ENCODE results near the gene PDZD4. TPM values are rescaled to one million over a fixed set of nuclear protein-coding genes. Genes with fewer than 3 reads are reported as not detected.

Gene PDZD4
- total and polyA plus RNA-seq, 2 of the 4 experiments (the other 2 are of a cell fraction): under 0.01 to 0.38 TPM

DNA sequence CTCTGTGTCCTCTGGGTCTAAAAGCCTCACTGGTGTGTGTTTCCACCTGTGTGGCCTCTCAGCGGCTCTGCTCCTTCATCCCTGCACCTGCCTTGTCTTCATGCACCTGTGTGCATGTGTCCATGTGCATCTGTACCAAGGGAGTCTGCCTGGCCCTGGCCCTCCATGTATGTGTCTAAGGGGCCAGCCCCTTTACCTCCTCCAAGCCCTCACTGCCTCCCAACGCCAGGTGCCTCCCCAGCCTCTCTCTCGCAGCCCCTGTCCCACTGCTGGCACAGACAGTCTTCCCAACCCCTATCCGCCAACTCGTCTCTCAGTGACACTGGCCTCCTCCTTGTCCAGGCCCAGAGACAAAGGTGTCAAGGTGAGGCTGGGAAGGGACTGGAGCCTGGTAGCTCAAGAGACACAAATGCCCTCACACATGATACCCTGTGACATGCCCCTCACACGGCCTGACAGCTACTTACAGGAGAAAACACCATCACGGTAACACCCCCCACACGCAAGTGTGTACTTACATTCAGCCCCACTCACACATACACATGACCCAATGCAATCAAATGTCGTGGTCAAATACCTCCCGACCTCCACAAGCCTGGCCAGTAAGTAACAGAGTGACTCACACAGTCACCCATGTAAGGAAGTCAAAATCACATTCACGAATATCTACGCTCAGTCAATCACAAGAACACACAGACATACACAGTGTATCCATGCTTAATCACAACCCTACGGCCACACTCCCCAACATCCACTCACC is 44.2 kb upstream of the PDZD4 start:
- H2AFZ ChIP-seq (replicated peaks; ENCODE audit: low read length, poor library complexity): no peak overlapping the region
- DNase-seq: no peak
- CTCF ChIA-PET: no interaction called here

More for the DNA sequence above, 44.2 kb upstream of the PDZD4 start:
- in situ Hi-C loops (cut with MboI; ENCODE audit: low sequenced_read_pairs): no loop called here
- peaks cover 29% of the 10 kb centered on the region for H3K27me3 ChIP-seq (ENCODE audit: control insufficient read depth, insufficient read depth, low read length)
- 40% methylated on average over 3 of the region's 13 CpGs; no CpG with 5 or more reads in 1 of the 2 experiments for WGBS, 2 experiments (ENCODE audit: extremely low coverage in 2 of 2, insufficient read length in 1 of 2)
- no peaks in the 10 kb centered on the region; the same call in 1 of the 2 replicates for H4K20me1 ChIP-seq (ENCODE audit: insufficient read depth, low read length)
- ATAC-seq (ENCODE audit: low read depth): no peak
- dilution Hi-C loops (cut with HindIII; ENCODE audit: low sequenced_read_pairs, unreplicated experiment): no loop called here
- H2BK15ac ChIP-seq (ENCODE audit: low read depth, low read length): no peak overlapping the region
- peaks cover 3% of the 10 kb centered on the region; the same call in 1 of the 2 replicates for H3K9me3 ChIP-seq (ENCODE audit: control insufficient read depth, insufficient read depth, low read length)
- H3K56ac ChIP-seq (ENCODE audit: extremely low read depth, insufficient read depth, low read length): no peak overlapping the region
- no peak overlapping the region for H3K4ac ChIP-seq (ENCODE audit: low read depth, low read length)
- no peak overlapping the region for H3K23ac ChIP-seq (ENCODE audit: low read depth, low read length)
- H3K9ac ChIP-seq (ENCODE audit: low read depth, low read length): no peak overlapping the region
- H2BK120ac ChIP-seq (ENCODE audit: low read depth, low read length): no peak overlapping the region
- no peak overlapping the region for H3K4me3 ChIP-seq (ENCODE audit: insufficient read depth, low read depth, low read length)
- H2AK5ac ChIP-seq (ENCODE audit: low read depth, low read length): no peak overlapping the region
- H3K27ac ChIP-seq (ENCODE audit: insufficient read depth, low read length): no peak overlapping the region
- no TSS peak for BruUV-seq (replicated peaks)
- H3K36me3 ChIP-seq (ENCODE audit: control insufficient read depth, insufficient read depth, low read length): no peaks in the 10 kb centered on the region
- no peak overlapping the region for H2BK20ac ChIP-seq (ENCODE audit: low read depth, low read length)
- H4K5ac ChIP-seq (ENCODE audit: low read depth, low read length): no peak overlapping the region
- no peak overlapping the region for H3K4me2 ChIP-seq (ENCODE audit: low read depth, low read length)
- no peak overlapping the region for H2AK9ac ChIP-seq (replicated peaks; ENCODE audit: low read depth, low read length, poor library complexity)
- no peak for TF ChIP-seq RCOR1 (IDR thresholded peaks at IDR 0.05; ENCODE audit: insufficient replicate concordance, low read length)
- TF ChIP-seq POLR2A (IDR thresholded peaks at IDR 0.05; ENCODE audit: low read depth, low read length): no peak
- TF ChIP-seq RFX5 (IDR thresholded peaks at IDR 0.05; ENCODE audit: low read depth, low read length): no peak
- TF ChIP-seq RAD21 (IDR thresholded peaks at IDR 0.05; ENCODE audit: low read length): no peak
- TF ChIP-seq FOS (IDR thresholded peaks at IDR 0.05; ENCODE audit: low read depth, low read length): no peak
- TF ChIP-seq CHD1 (IDR thresholded peaks at IDR 0.05; ENCODE audit: low read depth, low read length): no peak
- no peak for TF ChIP-seq MAZ (IDR thresholded peaks at IDR 0.05; ENCODE audit: borderline replicate concordance, low read depth, low read length)
- no peaks in the 10 kb centered on the region for H3K79me1 ChIP-seq (ENCODE audit: low read depth in 1 of 2, low read length in 2 of 2)
- no peak overlapping the region for H4K91ac ChIP-seq (ENCODE audit: insufficient read depth, low read depth, low read length)
- no peaks in the 10 kb centered on the region for H3K9me1 ChIP-seq (ENCODE audit: insufficient read depth, low read length)
- intact Hi-C loops (cut with micrococcal nuclease): no loop called here
- POLR2A ChIA-PET (ENCODE audit: unreplicated experiment): no interaction called here
- no peak overlapping the region for H3K18ac ChIP-seq (ENCODE audit: low read depth, low read length)
- H2BK5ac ChIP-seq (ENCODE audit: low read depth, low read length, poor library complexity, severe bottlenecking): no peak overlapping the region
- H3K4me1 ChIP-seq (ENCODE audit: control insufficient read depth, insufficient read depth, low read length): no peaks in the 10 kb centered on the region
- H3K14ac ChIP-seq (replicated peaks; ENCODE audit: low read depth, low read length): no peak overlapping the region
- no peak overlapping the region for H4K8ac ChIP-seq (ENCODE audit: low read depth in 2 of 2, low read length in 2 of 2)

All from IMR-90 (cell line).